GM06990 (cell line): ENCODE data around the gene FBXO42.

Experiments used
- DNase-seq: peaks from one replicate; pipeline ENCODE4 v3.0.0-alpha.2; 2011; ENCODE audit not compliant: insufficient read length; ENCODE audit errors: extremely low read depth
- H3K27me3 ChIP-seq: replicated peaks from 2 replicates; pipeline ENCODE4 v1.6.0; 2011; ENCODE audit warnings: low read length; ENCODE audit not compliant: control insufficient read depth, insufficient read depth
- H3K36me3 ChIP-seq: 2 replicates; pipeline ENCODE4 v1.5.1; 2011; ENCODE audit warnings: low read length; ENCODE audit not compliant: control insufficient read depth, insufficient read depth
- H3K4me3 ChIP-seq: replicated peaks from 2 replicates; pipeline ENCODE4 v1.5.1; 2011; ENCODE audit warnings: low read depth, mild to moderate bottlenecking, control low read depth, low read length
- CTCF ChIP-seq: IDR thresholded peaks from 2 replicates; pipeline ENCODE4 v1.5.1; 2011; ENCODE audit warnings: low read length, control low read depth, mild to moderate bottlenecking, inconsistent platforms; ENCODE audit not compliant: insufficient read depth, poor library complexity, severe bottlenecking

FBXO42 gene

DNA sequence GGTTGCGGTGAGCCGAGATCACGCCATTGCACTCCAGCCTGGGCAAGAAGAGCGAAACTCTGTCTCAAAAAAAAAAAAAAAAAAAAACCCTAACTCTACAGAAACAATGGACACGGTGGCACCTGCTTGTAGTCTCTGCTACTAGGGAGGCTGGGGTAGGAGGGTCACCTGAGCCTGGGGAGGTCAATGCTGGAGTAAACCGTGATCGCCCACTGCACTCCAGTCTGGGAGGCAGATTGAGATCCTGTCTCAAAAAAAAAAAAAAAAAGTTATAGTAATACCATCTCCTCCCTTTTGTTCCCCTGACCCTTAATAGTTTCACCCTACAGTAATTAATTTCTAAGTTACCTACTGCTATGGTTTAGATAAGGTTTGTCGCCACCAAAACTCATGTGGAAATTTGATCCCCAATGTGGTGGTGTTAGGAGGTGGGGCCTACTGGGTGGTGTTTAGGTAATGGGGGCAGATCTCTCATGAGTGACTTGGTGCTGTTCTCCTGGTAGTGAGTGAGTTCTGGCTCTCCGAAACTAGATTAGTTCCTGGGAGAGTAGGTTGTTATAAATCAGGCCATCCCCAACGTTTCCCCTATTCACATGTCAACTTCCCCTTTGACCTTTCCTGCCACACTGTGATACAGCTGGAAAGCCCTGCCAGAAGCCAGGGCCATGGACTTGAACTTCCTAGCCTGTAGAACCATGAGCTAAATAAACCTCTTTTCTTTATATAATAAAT is 9.8 kb downstream of the FBXO42 start:
- no peak for DNase-seq
- H3K4me3 ChIP-seq: no peak overlapping the region
- no peak for TF ChIP-seq CTCF
- no peaks in the 10 kb centered on the region for H3K36me3 ChIP-seq
- no peaks in the 10 kb centered on the region for H3K27me3 ChIP-seq

DNA sequence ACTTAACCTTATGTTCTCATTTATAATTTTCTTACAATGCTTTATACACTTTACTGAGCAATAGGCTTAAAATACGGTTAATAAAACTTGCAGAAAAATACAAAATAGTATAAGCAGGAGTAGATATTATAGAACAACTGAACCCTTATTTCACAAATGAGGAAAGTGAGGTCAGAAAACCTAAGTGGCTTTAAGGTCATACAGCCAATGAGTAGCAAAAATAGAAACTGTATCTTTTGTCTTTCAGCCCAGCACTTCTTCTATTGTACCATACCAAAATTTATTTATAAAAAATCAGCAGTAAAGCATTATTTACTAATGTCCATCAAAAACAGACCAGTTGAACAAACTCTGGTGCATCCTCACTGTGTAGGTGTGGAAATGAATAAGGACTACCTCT is 11.6 kb downstream of the FBXO42 start:
- H3K27me3 ChIP-seq: no peaks in the 10 kb centered on the region
- no peaks in the 10 kb centered on the region for H3K36me3 ChIP-seq
- DNase-seq: no peak
- H3K4me3 ChIP-seq: no peak overlapping the region
- TF ChIP-seq CTCF: no peak

DNA sequence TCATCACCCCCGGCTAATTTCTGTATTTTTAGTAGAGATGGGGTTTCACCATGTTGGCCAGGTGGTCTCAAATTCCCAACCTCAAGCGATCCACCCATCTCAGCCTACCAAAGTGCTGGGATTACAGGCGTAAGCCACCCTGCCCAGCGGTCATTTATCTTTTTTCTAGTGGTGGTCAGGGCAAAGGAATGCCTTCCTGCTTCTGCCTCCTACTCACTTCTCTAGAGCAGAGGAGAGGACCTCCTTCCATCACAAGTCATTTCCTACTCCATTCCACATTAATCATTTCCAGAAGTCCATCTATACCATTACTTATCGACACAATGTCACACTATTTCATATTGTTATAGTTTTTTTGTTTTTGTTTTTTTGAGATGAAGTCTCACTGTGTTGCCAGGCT is 13.3 kb downstream of the FBXO42 start:
- H3K27me3 ChIP-seq: no peaks in the 10 kb centered on the region
- no peaks in the 10 kb centered on the region for H3K36me3 ChIP-seq
- TF ChIP-seq CTCF: no peak
- no peak overlapping the region for H3K4me3 ChIP-seq
- no peak for DNase-seq

DNA sequence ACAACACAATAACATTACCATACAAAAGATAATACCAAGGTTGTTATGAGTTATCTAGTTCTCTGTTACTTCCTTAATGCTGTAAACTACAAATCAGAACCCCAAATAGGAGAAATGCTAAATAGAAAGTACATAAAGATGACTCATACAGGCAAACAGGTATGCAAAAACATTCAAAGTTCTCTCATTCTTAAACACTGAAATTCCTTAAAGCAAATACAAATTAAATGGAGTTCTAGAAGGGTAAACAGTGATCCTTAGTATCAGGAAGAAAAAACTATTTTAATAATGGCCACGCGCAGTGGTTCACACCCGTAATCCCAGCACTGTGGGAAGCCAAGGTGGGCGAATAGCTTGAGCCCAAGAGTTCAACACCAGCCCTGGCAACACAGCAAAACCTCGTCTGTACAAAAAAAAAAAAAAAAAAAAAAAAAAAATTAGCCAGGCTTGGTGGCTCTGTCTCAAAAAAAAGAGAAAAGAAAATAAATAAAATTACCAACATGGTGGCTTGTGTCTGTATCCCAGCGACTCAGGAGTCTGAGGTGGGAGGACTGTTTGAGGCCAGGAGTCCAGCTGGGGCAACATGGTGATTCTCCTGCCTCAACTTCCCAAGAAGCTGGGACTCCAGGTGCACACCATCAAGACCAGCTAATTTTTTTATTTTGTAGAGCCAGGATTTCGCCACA is 17.5 kb downstream of the FBXO42 start:
- Histone ChIP-seq H3K4me3 (no peak overlapping the region), H3K36me3 (no peaks in the 10 kb centered on the region), H3K27me3 (no peaks in the 10 kb centered on the region)
- no peak for TF ChIP-seq CTCF
- DNase-seq: no peak

DNA sequence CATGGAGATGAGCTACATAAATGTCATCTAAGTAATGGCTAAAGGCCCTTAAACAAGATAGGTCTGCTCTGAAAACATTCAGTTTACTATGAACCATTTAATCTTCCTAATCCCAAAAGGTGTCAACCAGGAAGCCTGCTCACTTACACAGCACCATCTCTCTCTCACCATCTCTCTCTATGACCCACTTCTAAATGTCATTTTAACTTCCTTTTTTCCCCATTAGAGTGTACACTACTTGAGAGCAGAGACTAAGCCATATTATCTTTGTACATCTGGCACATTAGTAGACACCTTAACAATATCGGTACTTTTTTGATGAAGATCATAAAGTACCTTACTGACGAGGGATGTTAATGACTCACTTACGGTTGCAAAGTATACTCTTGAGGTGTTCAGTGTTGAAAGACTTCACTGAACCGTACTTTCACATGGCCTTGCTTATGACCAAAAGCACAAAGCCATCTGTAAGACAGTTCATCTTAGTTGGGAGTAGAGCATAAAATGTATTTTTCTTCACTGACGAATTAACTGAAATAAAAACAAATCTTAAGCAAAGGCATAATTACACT is 25.4 kb downstream of the FBXO42 start:
- Histone ChIP-seq H3K4me3 (no peak overlapping the region), H3K36me3 (no peaks in the 10 kb centered on the region; the same call in 1 of the 2 replicates), H3K27me3 (no peaks in the 10 kb centered on the region)
- no peak for DNase-seq
- TF ChIP-seq CTCF: no peak
